SK-N-SH (cell line): Measurements from ENCODE around the gene RAB39A. TPM values are rescaled to one million over a fixed set of nuclear protein-coding genes. Genes with fewer than 3 reads are reported as not detected.
A peak's percentile ranks its signal among the peaks of the same experiment; 100 is the strongest.

Source experiments
- CTCF ChIA-PET: fragments of 300-600, 350-600 bp; formaldehyde crosslinking; extraction: SDS; loops from one replicate; lab custom pipeline; 2021; lab: Yijun Ruan, JAX
- POLR2A ChIA-PET: fragments of 350-600 bp; sonication (Branson Sonifier 250); formaldehyde crosslinking; extraction: SDS; loops from one replicate; lab custom pipeline; 2020; ENCODE audit warnings: antibody characterized with exemption, inconsistent platforms; lab: Yijun Ruan, JAX
- DNase-seq: peaks from one replicate; pipeline ENCODE4 v3.0.0; 2012
- H2AFZ ChIP-seq: fragments of 200-600 bp; sonication (generic); 2 replicates; pipeline ENCODE4 v1.8.1; 2016; ENCODE audit warnings: antibody characterized with exemption, mild to moderate bottlenecking, low read depth
- H3F3A ChIP-seq: fragments of 200-600 bp; sonication (generic); replicated peaks from 2 replicates; pipeline ENCODE3; 2016; ENCODE audit warnings: antibody characterized with exemption, mild to moderate bottlenecking; ENCODE audit not compliant: insufficient read depth
- H3K27ac ChIP-seq, 2 experiments: fragments of 200-500 bp in 1 of 2; fragments of 200-600 bp in 1 of 2; sonication (Bioruptor generic) in 1 of 2; sonication (generic), shearing (Covaris generic) in 1 of 2; 2 replicates each; pipeline versions ENCODE4 v1.5.1 to v1.6.1; 2014 to 2016; ENCODE audit warnings: low read depth in 2 of 2, inconsistent platforms in 1 of 2, low read length in 1 of 2, mild to moderate bottlenecking in 1 of 2, mixed read lengths in 1 of 2
- H3K27me3 ChIP-seq: fragments of 200-600 bp; sonication (generic), shearing (Covaris generic); 2 replicates; pipeline ENCODE4 v1.6.1; 2016; ENCODE audit warnings: mixed run types; ENCODE audit not compliant: insufficient read depth
- H3K36me3 ChIP-seq, 2 experiments: fragments of 200-500 bp in 1 of 2; fragments of 200-600 bp in 1 of 2; sonication (Bioruptor generic) in 1 of 2; sonication (generic) in 1 of 2; replicated peaks in 1 of 2; 2 replicates each; pipeline versions ENCODE3 to v1.5.1; 2014 to 2016; ENCODE audit warnings: low read length in 1 of 2, mild to moderate bottlenecking in 1 of 2; ENCODE audit not compliant: insufficient read depth in 2 of 2, control insufficient read depth in 1 of 2
- H3K4me1 ChIP-seq, 2 experiments: fragments of 200-500 bp in 1 of 2; fragments of 200-600 bp in 1 of 2; sonication (Bioruptor generic) in 1 of 2; sonication (generic), shearing (Covaris generic) in 1 of 2; 2 replicates each; pipeline versions ENCODE4 v1.5.1 to v1.6.1; 2014 to 2016; ENCODE audit warnings: low read depth in 1 of 2, low read length in 1 of 2, mixed run types in 1 of 2; ENCODE audit not compliant: insufficient read depth in 2 of 2, control insufficient read depth in 1 of 2
- H3K4me2 ChIP-seq: fragments of 200-600 bp; sonication (generic), shearing (Covaris generic); 2 replicates; pipeline ENCODE4 v1.6.1; 2017; ENCODE audit warnings: mixed run types
- H3K4me3 ChIP-seq, 2 experiments: fragments of 200-500 bp in 1 of 2; fragments of 200-600 bp in 1 of 2; sonication (Bioruptor generic) in 1 of 2; sonication (generic), shearing (Covaris generic) in 1 of 2; 2 replicates each; pipeline versions ENCODE4 v1.5.1 to v1.8.1; 2014 to 2016; ENCODE audit warnings: low read depth in 2 of 2, inconsistent platforms in 1 of 2, low read length in 1 of 2, mild to moderate bottlenecking in 1 of 2, mixed read lengths in 1 of 2, moderate library complexity in 1 of 2
- H3K79me2 ChIP-seq: fragments of 200-600 bp; sonication (generic); 2 replicates; pipeline ENCODE4 v1.8.1; 2017; ENCODE audit warnings: mild to moderate bottlenecking; ENCODE audit not compliant: insufficient read depth
- H3K9ac ChIP-seq: fragments of 200-600 bp; sonication (generic); 2 replicates; pipeline ENCODE4 v1.6.1; 2017; ENCODE audit warnings: mixed run types
- H3K9me2 ChIP-seq: fragments of 200-600 bp; sonication (generic); 2 replicates; pipeline ENCODE4 v1.6.1; 2017; ENCODE audit warnings: mixed run types
- H3K9me3 ChIP-seq: fragments of 200-600 bp; sonication (generic); 2 replicates; pipeline ENCODE4 v1.6.1; 2017; ENCODE audit warnings: mixed run types, mild to moderate bottlenecking, moderate library complexity
- H4K20me1 ChIP-seq: fragments of 200-600 bp; sonication (generic); 2 replicates; pipeline ENCODE4 v1.6.1; 2017; ENCODE audit warnings: mild to moderate bottlenecking, mixed run types; ENCODE audit not compliant: insufficient read depth
- CTCF ChIP-seq: fragments of 200-600 bp; sonication (generic); IDR thresholded peaks from 2 replicates; pipeline ENCODE4 v1.6.1; 2017; ENCODE audit warnings: antibody characterized with exemption, mild to moderate bottlenecking, moderate library complexity
- EP300 ChIP-seq, 2 experiments: IDR thresholded peaks; 2 replicates each; pipeline versions ENCODE4 v1.4.0 to v1.6.1; 2012; ENCODE audit warnings: borderline replicate concordance in 1 of 2, low read depth in 1 of 2, low read length in 1 of 2
- EZH2phosphoT487 ChIP-seq: fragments of 200-600 bp; sonication (generic); IDR thresholded peaks from 2 replicates; pipeline ENCODE4 v1.6.1; 2017; ENCODE audit warnings: low read depth, mixed run types, mild to moderate bottlenecking, antibody characterized with exemption, moderate library complexity, borderline replicate concordance
- FOXM1 ChIP-seq: IDR thresholded peaks from 2 replicates; pipeline ENCODE4 v1.4.0; 2012; ENCODE audit warnings: low read depth, mild to moderate bottlenecking
- GATA2 ChIP-seq: sonication (generic); formaldehyde crosslinking; IDR thresholded peaks from 2 replicates; pipeline ENCODE4 v1.5.0; 2020; ENCODE audit warnings: mild to moderate bottlenecking, missing genetic modification reagents
- JUND ChIP-seq: IDR thresholded peaks from 2 replicates; pipeline ENCODE4 v1.4.0; 2012
- MEF2A ChIP-seq: IDR thresholded peaks from 2 replicates; pipeline ENCODE4 v1.4.0; 2012; ENCODE audit warnings: low read depth, borderline replicate concordance
- NRF1 ChIP-seq: IDR thresholded peaks from 2 replicates; pipeline ENCODE4 v1.6.1; 2012; ENCODE audit warnings: low read depth, mild to moderate bottlenecking, low read length
- PBX3 ChIP-seq: IDR thresholded peaks from 2 replicates; pipeline ENCODE4; 2012
- POLR2AphosphoS5 ChIP-seq: IDR thresholded peaks from 2 replicates; pipeline ENCODE4 v1.6.1; 2012; ENCODE audit warnings: low read depth, low read length
- RAD21 ChIP-seq: IDR thresholded peaks from 2 replicates; pipeline ENCODE4 v1.6.1; 2012; ENCODE audit warnings: mild to moderate bottlenecking, low read length
- SMC3 ChIP-seq: IDR thresholded peaks from 2 replicates; pipeline ENCODE4 v1.6.1; 2012; ENCODE audit warnings: low read depth, low read length, improper control_type of control experiment
- TCF12 ChIP-seq: IDR thresholded peaks from 2 replicates; pipeline ENCODE4 v1.4.0; 2012
- TEAD4 ChIP-seq: IDR thresholded peaks from 2 replicates; pipeline ENCODE4 v1.4.0; 2012; ENCODE audit warnings: mild to moderate bottlenecking, borderline replicate concordance; ENCODE audit not compliant: insufficient read depth
- YY1 ChIP-seq: IDR thresholded peaks from 2 replicates; pipeline ENCODE4 v1.4.0; 2012; ENCODE audit warnings: low read depth, mild to moderate bottlenecking
- WGBS: methylation state at CpG from one replicate; pipeline ENCODE4 v1.1.6; 2017; ENCODE audit warnings: low lambda C conversion rate; 5-methylcytosine and 5-hydroxymethylcytosine counted together
- polyA plus RNA-seq, 3 experiments: library from polyadenylated mRNA; depleted of rRNA; stranded (reverse); fragments of >200 nt; gene quantifications; 2 replicates each; pipeline ENCODE4 v1.2.3, GENCODE V29; 2012
- TF ChIP-seq, protein P1 (sequence below): IDR thresholded peaks from 2 replicates; pipeline ENCODE4 v1.4.0; 2012; ENCODE audit warnings: low read depth, borderline replicate concordance

RAB39A gene
- polyA plus RNA-seq, 1 of the 3 experiments (the other 2 are of a cell fraction): 0.18 TPM

GRCh38 chr11:107915229-107915628, 13.0 kb upstream of the RAB39A start:
- 38% methylated on average over 2 of the region's 5 CpGs for WGBS
- Histone ChIP-seq H3K9me3 (no peaks in the 10 kb centered on the region), H3K27me3 (no peaks in the 10 kb centered on the region), H2AFZ (no peak overlapping the region), H3K4me1 (no peaks in the 10 kb centered on the region), H3K9me2 (no peaks in the 10 kb centered on the region), H3K36me3 (no peaks in the 10 kb centered on the region), H3K27ac (no peak overlapping the region), H3K79me2 (no peaks in the 10 kb centered on the region), H3F3A (no peaks in the 10 kb centered on the region), H3K4me2 (no peak overlapping the region), H3K9ac (no peak overlapping the region), H4K20me1 (no peaks in the 10 kb centered on the region), H3K4me3 (no peak overlapping the region)
- DNase-seq: no peak
- TF ChIP-seq SMC3: no peak
- TF ChIP-seq EP300 (IDR thresholded peaks at IDR 0.05; ENCODE audit: borderline replicate concordance in 1 of 2, low read depth in 1 of 2, low read length in 1 of 2): no peak
- TF ChIP-seq POLR2AphosphoS5: no peak
- TF ChIP-seq TEAD4: no peak
- TF ChIP-seq TCF12: no peak
- TF ChIP-seq MEF2A: no peak
- TF ChIP-seq RAD21: no peak
- TF ChIP-seq GATA2 (CRISPR knock-in tag): no peak
- no peak for TF ChIP-seq YY1
- TF ChIP-seq FOXM1: no peak
- TF ChIP-seq EZH2phosphoT487: no peak
- no peak for TF ChIP-seq NRF1
- no peak for TF ChIP-seq PBX3
- CTCF ChIA-PET: no interaction called here
- POLR2A ChIA-PET: no interaction called here

- no peaks in the 10 kb centered on the region for H3K36me3 ChIP-seq
- no peak overlapping the region for H3K4me2 ChIP-seq
- 56% methylated on average over 2 of the region's 13 CpGs for WGBS
- CTCF ChIA-PET: interaction anchor here (1.4 kb wide), 1 partner anchor 14 kb away, joined by 3 read pairs; no protein-coding TSS in a partner anchor
- DNase-seq: no peak
- H3K4me1 ChIP-seq: no peaks in the 10 kb centered on the region
- TF ChIP-seq, protein P1, sequence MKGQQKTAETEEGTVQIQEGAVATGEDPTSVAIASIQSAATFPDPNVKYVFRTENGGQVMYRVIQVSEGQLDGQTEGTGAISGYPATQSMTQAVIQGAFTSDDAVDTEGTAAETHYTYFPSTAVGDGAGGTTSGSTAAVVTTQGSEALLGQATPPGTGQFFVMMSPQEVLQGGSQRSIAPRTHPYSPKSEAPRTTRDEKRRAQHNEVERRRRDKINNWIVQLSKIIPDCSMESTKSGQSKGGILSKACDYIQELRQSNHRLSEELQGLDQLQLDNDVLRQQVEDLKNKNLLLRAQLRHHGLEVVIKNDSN: no peak
- peak; percentile 35 for TF ChIP-seq CTCF
- no peak for TF ChIP-seq JUND
- H3K79me2 ChIP-seq: no peaks in the 10 kb centered on the region
- no peak overlapping the region for H3K9ac ChIP-seq
- no peaks in the 10 kb centered on the region for H3F3A ChIP-seq
- H2AFZ ChIP-seq: no peak overlapping the region
- no peaks in the 10 kb centered on the region for H3K9me3 ChIP-seq
- no peaks in the 10 kb centered on the region for H4K20me1 ChIP-seq
- H3K27me3 ChIP-seq: no peaks in the 10 kb centered on the region
- POLR2A ChIA-PET: no interaction called here
- H3K9me2 ChIP-seq: no peaks in the 10 kb centered on the region
- no peak overlapping the region for H3K27ac ChIP-seq
- H3K4me3 ChIP-seq: no peak overlapping the region
Measured at GRCh38 chr11:107916671-107917241, 11.5 kb upstream of the RAB39A start.
